GM12873 (cell line): ENCODE data around the gene RPS6KA2.

Experiments
- TF ChIP-seq, protein P1 (sequence below): IDR thresholded peaks from 2 replicates; pipeline ENCODE4 v1.5.1; 2012; ENCODE audit warnings: low read depth, mild to moderate bottlenecking, moderate library complexity, low read length, control low read depth; ENCODE audit not compliant: insufficient read depth; ENCODE audit errors: missing control alignments

Gene RPS6KA2

GRCh38 chr6:166434336-166434735, 192.7 kb downstream of the RPS6KA2 start:
- TF ChIP-seq, protein P1, sequence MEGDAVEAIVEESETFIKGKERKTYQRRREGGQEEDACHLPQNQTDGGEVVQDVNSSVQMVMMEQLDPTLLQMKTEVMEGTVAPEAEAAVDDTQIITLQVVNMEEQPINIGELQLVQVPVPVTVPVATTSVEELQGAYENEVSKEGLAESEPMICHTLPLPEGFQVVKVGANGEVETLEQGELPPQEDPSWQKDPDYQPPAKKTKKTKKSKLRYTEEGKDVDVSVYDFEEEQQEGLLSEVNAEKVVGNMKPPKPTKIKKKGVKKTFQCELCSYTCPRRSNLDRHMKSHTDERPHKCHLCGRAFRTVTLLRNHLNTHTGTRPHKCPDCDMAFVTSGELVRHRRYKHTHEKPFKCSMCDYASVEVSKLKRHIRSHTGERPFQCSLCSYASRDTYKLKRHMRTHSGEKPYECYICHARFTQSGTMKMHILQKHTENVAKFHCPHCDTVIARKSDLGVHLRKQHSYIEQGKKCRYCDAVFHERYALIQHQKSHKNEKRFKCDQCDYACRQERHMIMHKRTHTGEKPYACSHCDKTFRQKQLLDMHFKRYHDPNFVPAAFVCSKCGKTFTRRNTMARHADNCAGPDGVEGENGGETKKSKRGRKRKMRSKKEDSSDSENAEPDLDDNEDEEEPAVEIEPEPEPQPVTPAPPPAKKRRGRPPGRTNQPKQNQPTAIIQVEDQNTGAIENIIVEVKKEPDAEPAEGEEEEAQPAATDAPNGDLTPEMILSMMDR, result no peak

GRCh38 chr6:166433096-166433495, 194.0 kb downstream of the RPS6KA2 start:
- TF ChIP-seq, protein P1, result no peak

DNA sequence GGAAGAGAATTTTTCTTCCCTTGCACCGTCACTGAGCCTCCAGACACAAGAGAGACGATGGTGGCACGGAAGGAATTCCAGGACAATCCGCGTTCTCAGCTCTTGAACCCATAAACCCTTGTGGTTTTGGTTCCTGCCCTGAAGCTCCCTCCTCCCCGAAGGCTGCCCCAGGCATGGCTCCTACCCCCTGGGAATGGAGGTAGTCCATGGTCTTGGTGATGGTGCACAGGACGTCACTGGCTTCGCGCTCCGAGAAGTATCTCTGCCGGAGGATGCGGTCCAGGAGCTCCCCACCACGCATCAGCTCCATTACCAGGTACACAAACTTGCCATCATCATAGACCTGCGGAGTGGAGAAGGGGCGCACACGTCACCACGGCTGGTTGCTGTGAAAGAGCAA, 196.8 kb downstream of the RPS6KA2 start:
- TF ChIP-seq, protein P1, result no peak

- TF ChIP-seq, protein P1, result no peak
Measured at GRCh38 chr6:166424431-166424830, 202.6 kb downstream of the RPS6KA2 start.

- TF ChIP-seq, protein P1, result no peak
Measured at GRCh38 chr6:166423781-166424180, 203.3 kb downstream of the RPS6KA2 start.

DNA sequence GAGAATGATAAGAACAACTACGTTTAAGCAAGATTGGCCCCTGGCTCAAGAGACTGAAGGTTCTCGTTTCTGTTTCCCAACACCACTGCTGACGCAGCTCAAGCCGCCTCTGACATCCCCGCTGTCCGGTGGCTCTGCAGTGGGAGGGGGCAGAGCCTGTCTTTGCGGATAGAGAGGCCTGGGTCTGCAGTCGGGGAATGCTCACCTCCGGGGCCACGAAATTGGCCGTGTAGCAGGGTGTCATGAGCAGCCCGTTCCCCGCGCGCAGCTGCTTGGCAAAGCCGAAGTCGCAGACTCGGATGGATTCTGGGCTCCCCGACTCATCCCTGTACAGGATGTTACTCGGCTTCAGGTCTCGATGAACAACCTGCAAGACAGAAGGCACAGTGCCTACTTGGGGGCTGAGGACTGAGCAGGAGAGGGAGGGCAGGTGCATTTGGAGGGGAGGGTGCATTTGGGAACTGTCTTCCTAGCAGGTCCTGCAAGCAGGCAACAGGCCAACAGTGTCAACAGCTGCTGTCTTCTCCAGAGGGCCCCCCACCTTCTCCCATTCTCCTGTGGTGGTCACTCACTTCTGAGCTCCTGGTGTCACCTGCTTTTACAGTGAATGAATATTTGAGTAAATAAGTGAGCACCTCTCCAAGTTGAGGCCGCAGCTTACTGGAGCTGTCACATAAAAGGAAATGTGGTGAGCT, 203.9 kb downstream of the RPS6KA2 start:
- TF ChIP-seq, protein P1, result no peak

DNA sequence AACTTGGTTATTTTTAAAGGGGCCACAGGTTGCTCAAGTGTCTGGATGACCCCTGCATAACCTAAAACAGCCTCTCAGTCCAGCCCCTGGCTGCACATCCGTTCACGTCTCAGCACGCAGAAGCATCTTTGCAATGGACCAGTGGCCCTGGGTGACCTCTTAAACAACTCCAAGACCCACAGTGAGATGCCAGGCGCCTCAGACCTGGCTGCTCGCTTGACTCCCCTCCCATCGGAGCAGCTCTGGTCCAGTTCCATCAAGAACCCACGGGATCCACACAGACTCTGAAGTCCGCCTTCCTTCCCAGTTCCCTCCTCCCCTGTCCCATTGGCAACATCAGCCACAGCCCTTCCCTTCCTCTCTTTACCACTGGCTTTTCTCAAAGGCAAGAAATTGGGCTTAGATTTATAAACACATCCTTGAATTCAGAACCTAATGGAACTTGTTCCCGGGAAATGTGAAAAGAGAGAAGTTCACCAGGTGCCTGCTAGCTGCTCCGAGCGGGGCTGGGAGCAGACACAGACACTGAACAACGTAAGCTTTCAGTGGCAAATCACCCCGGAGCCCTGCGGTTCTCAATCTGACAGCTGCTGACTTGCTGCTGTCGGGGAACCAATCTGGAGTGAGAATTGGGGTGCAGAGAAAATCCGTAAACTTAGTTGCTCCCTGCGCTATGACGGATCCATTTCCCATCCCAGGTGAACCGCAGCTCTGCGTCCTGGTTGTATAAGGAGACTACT, 204.7 kb downstream of the RPS6KA2 start:
- TF ChIP-seq, protein P1, result no peak
